Mesenchymal stem cell (in vitro differentiated cells and primary cell): ENCODE data around the gene BPHL.
"Not testable (repeated sequence)": the region's sequence is repeated elsewhere in the genome, so short reads cannot be mapped to it uniquely, and the experiment has no call there.

ENCODE experiments used
- DNase-seq: peaks from one replicate; pipeline ENCODE4 v3.0.0-alpha.2; 2013
- H2AFZ ChIP-seq: one replicate; pipeline ENCODE4 v1.6.1; 2013; ENCODE audit warnings: low read depth, mild to moderate bottlenecking, control low read depth, inconsistent platforms, low read length, moderate library complexity
- H2AK5ac ChIP-seq: 2 replicates; pipeline ENCODE4 v1.6.1; 2013; ENCODE audit warnings: low read length, moderate library complexity, mild to moderate bottlenecking, inconsistent platforms; ENCODE audit not compliant: severe bottlenecking
- H2BK120ac ChIP-seq: one replicate; pipeline ENCODE4 v1.6.1; 2013; ENCODE audit warnings: low read depth, mild to moderate bottlenecking, inconsistent platforms, low read length, moderate library complexity
- H2BK12ac ChIP-seq, 2 experiments: one replicate each; pipeline ENCODE4 v1.6.1; 2013; ENCODE audit warnings: inconsistent platforms in 2 of 2, low read length in 2 of 2, mild to moderate bottlenecking in 2 of 2, moderate library complexity in 2 of 2, control low read depth in 1 of 2
- H2BK15ac ChIP-seq: one replicate; pipeline ENCODE4 v1.6.1; 2013; ENCODE audit warnings: mild to moderate bottlenecking, low read depth, inconsistent platforms; ENCODE audit not compliant: poor library complexity, severe bottlenecking
- H2BK5ac ChIP-seq: 2 replicates; pipeline ENCODE4 v1.6.1; 2013; ENCODE audit warnings: low read depth, mild to moderate bottlenecking, low read length, control low read depth, inconsistent platforms; ENCODE audit not compliant: poor library complexity, severe bottlenecking
- H3K14ac ChIP-seq, 2 experiments: one replicate each; pipeline ENCODE4 v1.6.1; 2013; ENCODE audit warnings: inconsistent platforms in 2 of 2, low read length in 2 of 2, control low read depth in 1 of 2, mild to moderate bottlenecking in 1 of 2, moderate library complexity in 1 of 2
- H3K18ac ChIP-seq, 2 experiments: one replicate each; pipeline ENCODE4 v1.6.1; 2013; ENCODE audit warnings: inconsistent platforms in 2 of 2, low read length in 2 of 2, control low read depth in 1 of 2, low read depth in 1 of 2, mild to moderate bottlenecking in 1 of 2
- H3K23ac ChIP-seq, 2 experiments: one replicate each; pipeline ENCODE4 v1.6.1; 2013; ENCODE audit warnings: inconsistent platforms in 2 of 2, low read length in 2 of 2, mild to moderate bottlenecking in 2 of 2, moderate library complexity in 2 of 2, control low read depth in 1 of 2
- H3K27ac ChIP-seq: 2 replicates; pipeline ENCODE4 v1.5.1; 2013; ENCODE audit warnings: mild to moderate bottlenecking, moderate library complexity, low read length, control low read depth, inconsistent platforms; ENCODE audit not compliant: poor library complexity, severe bottlenecking
- H3K27me3 ChIP-seq, 2 experiments: 2 replicates each; pipeline versions ENCODE4 v1.6.1 to v1.7.0; 2013; ENCODE audit warnings: low read length in 2 of 2, mild to moderate bottlenecking in 2 of 2, moderate library complexity in 2 of 2, control low read depth in 1 of 2, inconsistent platforms in 1 of 2; ENCODE audit not compliant: control insufficient read depth in 1 of 2, insufficient read depth in 1 of 2
- H3K36me3 ChIP-seq, 2 experiments: 2 replicates each; pipeline versions ENCODE4 v1.6.1 to v1.7.0; 2013; ENCODE audit warnings: low read length in 2 of 2, control low read depth in 1 of 2, inconsistent platforms in 1 of 2, low read depth in 1 of 2, mild to moderate bottlenecking in 1 of 2; ENCODE audit not compliant: insufficient read depth in 2 of 2, control insufficient read depth in 1 of 2
- H3K4ac ChIP-seq, 2 experiments: one replicate each; pipeline ENCODE4 v1.6.1; 2013; ENCODE audit warnings: inconsistent platforms in 2 of 2, low read length in 2 of 2, mild to moderate bottlenecking in 2 of 2, moderate library complexity in 2 of 2, control low read depth in 1 of 2, low read depth in 1 of 2
- H3K4me1 ChIP-seq: 2 replicates; pipeline ENCODE4 v1.6.1; 2013; ENCODE audit warnings: low read depth, low read length, control low read depth; ENCODE audit not compliant: control insufficient read depth, insufficient read depth
- H3K4me2 ChIP-seq: 2 replicates; pipeline ENCODE4 v1.6.1; 2013; ENCODE audit warnings: low read length, mild to moderate bottlenecking, inconsistent platforms; ENCODE audit not compliant: poor library complexity, severe bottlenecking
- H3K4me3 ChIP-seq, 2 experiments: 2 replicates each; pipeline versions ENCODE4 v1.5.1 to v1.7.0; 2013; ENCODE audit warnings: low read length in 2 of 2, mild to moderate bottlenecking in 2 of 2, control low read depth in 1 of 2, low read depth in 1 of 2; ENCODE audit not compliant: insufficient read depth in 1 of 2
- H3K79me1 ChIP-seq: replicated peaks from 2 replicates; pipeline ENCODE4 v1.6.1; 2013; ENCODE audit warnings: mild to moderate bottlenecking, control low read depth, low read length, inconsistent platforms; ENCODE audit not compliant: poor library complexity, severe bottlenecking
- H3K9ac ChIP-seq: 2 replicates; pipeline ENCODE4 v1.7.0; 2013; ENCODE audit warnings: mild to moderate bottlenecking, low read length, moderate library complexity
- H3K9me3 ChIP-seq: 2 replicates; pipeline ENCODE4 v1.7.0; 2013; ENCODE audit warnings: mild to moderate bottlenecking, low read length; ENCODE audit not compliant: control insufficient read depth
- H4K8ac ChIP-seq: one replicate; pipeline ENCODE4 v1.6.1; 2013; ENCODE audit warnings: inconsistent platforms, mild to moderate bottlenecking, low read length, moderate library complexity
- H4K91ac ChIP-seq: one replicate; pipeline ENCODE4 v1.6.1; 2013; ENCODE audit warnings: mild to moderate bottlenecking, low read length, inconsistent platforms
- WGBS: methylation state at CpG from one replicate; pipeline ENCODE4 v1.1.7; 2013; ENCODE audit warnings: mixed read lengths; 5-methylcytosine and 5-hydroxymethylcytosine counted together

Gene BPHL

GRCh38 chr6:3195695-3196497 lies 77.4 kb downstream of the BPHL start:
- H2AFZ ChIP-seq = no peak overlapping the region
- no peak overlapping the region for H2BK120ac ChIP-seq
- peak overlapping the region; percentile 15 for H3K27ac ChIP-seq
- H3K23ac ChIP-seq = no peak overlapping the region
- DNase-seq = no peak
- no peak overlapping the region for H2BK5ac ChIP-seq
- no peaks in the 10 kb centered on the region for H3K27me3 ChIP-seq
- H3K4me1 ChIP-seq = peaks cover 8% of the 10 kb centered on the region
- H3K9ac ChIP-seq = no peak overlapping the region
- H2BK12ac ChIP-seq = no peak overlapping the region
- H3K4ac ChIP-seq = peak overlapping the region in 1 of 2 experiments; percentile 15
- no peak overlapping the region for H2BK15ac ChIP-seq
- H3K18ac ChIP-seq = no peak overlapping the region
- peak overlapping the region; percentile 20 for H2AK5ac ChIP-seq
- no peaks in the 10 kb centered on the region for H3K79me1 ChIP-seq
- H4K91ac ChIP-seq = peak overlapping the region; percentile 34
- H3K14ac ChIP-seq = peak overlapping the region in 1 of 2 experiments; percentile 74
- no peaks in the 10 kb centered on the region for H3K36me3 ChIP-seq
- WGBS = 88% methylated on average over 15 of the region's 16 CpGs
- peak overlapping the region; percentile 17 for H3K4me2 ChIP-seq
- no peak overlapping the region for H3K4me3 ChIP-seq
- peak overlapping the region; percentile 88 for H4K8ac ChIP-seq
- peaks cover 6% of the 10 kb centered on the region for H3K9me3 ChIP-seq

- no peak overlapping the region for H3K4me3 ChIP-seq
- H3K36me3 ChIP-seq = no peaks in the 10 kb centered on the region
- no peak overlapping the region for H2BK120ac ChIP-seq
- 91% methylated on average over 4 of the region's 5 CpGs for WGBS
- no peak overlapping the region for H4K91ac ChIP-seq
- no peak overlapping the region for H3K14ac ChIP-seq
- no peak overlapping the region for H2AK5ac ChIP-seq
- no peaks in the 10 kb centered on the region for H3K27me3 ChIP-seq
- no peak overlapping the region for H3K23ac ChIP-seq
- H4K8ac ChIP-seq = no peak overlapping the region
- no peak overlapping the region for H3K18ac ChIP-seq
- no peak overlapping the region for H3K4ac ChIP-seq
- H2BK12ac ChIP-seq = no peak overlapping the region
- no peak overlapping the region for H3K4me2 ChIP-seq
- H3K9me3 ChIP-seq = peaks cover 6% of the 10 kb centered on the region
- DNase-seq = no peak
- H2BK15ac ChIP-seq = no peak overlapping the region
- peaks cover 8% of the 10 kb centered on the region for H3K4me1 ChIP-seq
- H2BK5ac ChIP-seq = no peak overlapping the region
- peak overlapping the region; percentile 71 for H3K27ac ChIP-seq
- H3K9ac ChIP-seq = no peak overlapping the region
- H3K79me1 ChIP-seq = no peaks in the 10 kb centered on the region
- no peak overlapping the region for H2AFZ ChIP-seq
Observed at GRCh38 chr6:3196770-3197169, 78.3 kb downstream of the BPHL start.

- not testable (repeated sequence) for H3K18ac ChIP-seq, H3K23ac ChIP-seq, H3K4me2 ChIP-seq, H3K79me1 ChIP-seq, H3K36me3 ChIP-seq, H2BK5ac ChIP-seq, H2AK5ac ChIP-seq, H2AFZ ChIP-seq, H2BK12ac ChIP-seq, DNase-seq, H2BK15ac ChIP-seq, H3K4me3 ChIP-seq, H3K4ac ChIP-seq, H3K14ac ChIP-seq, H3K9me3 ChIP-seq, H3K9ac ChIP-seq, H2BK120ac ChIP-seq, H3K27me3 ChIP-seq, H3K27ac ChIP-seq, H4K8ac ChIP-seq, H4K91ac ChIP-seq, H3K4me1 ChIP-seq
- WGBS = no CpG with 5 or more reads among the region's 5 CpGs
Observed at GRCh38 chr6:3197734-3198133, 79.2 kb downstream of the BPHL start.

- H3K23ac ChIP-seq = no peak overlapping the region
- no peak overlapping the region for H3K9ac ChIP-seq
- no peak overlapping the region for H2BK12ac ChIP-seq
- no peak overlapping the region for H2BK15ac ChIP-seq
- H3K4me3 ChIP-seq = no peak overlapping the region
- no peak overlapping the region for H3K4me2 ChIP-seq
- DNase-seq = no peak
- no peak overlapping the region for H2BK120ac ChIP-seq
- H2AFZ ChIP-seq = no peak overlapping the region
- no peak overlapping the region for H3K27ac ChIP-seq
- peaks cover 0 to 11% of the 10 kb centered on the region in 2 experiments for H3K27me3 ChIP-seq
- 92% methylated on average over 4 of the region's 5 CpGs for WGBS
- H2BK5ac ChIP-seq = no peak overlapping the region
- H4K8ac ChIP-seq = no peak overlapping the region
- peaks cover 8% of the 10 kb centered on the region for H3K4me1 ChIP-seq
- H2AK5ac ChIP-seq = no peak overlapping the region
- H3K14ac ChIP-seq = no peak overlapping the region
- no peak overlapping the region for H3K4ac ChIP-seq
- peaks cover 6% of the 10 kb centered on the region for H3K9me3 ChIP-seq
- H3K18ac ChIP-seq = no peak overlapping the region
- no peaks in the 10 kb centered on the region for H3K36me3 ChIP-seq
- H4K91ac ChIP-seq = no peak overlapping the region
- H3K79me1 ChIP-seq = no peaks in the 10 kb centered on the region
Observed at GRCh38 chr6:3199382-3199781, 80.9 kb downstream of the BPHL start.
